Measurements from ENCODE around the gene ZCCHC4.

The ZCCHC4 gene

GRCh38 chr4:25379591-25379990 is 67.0 kb downstream of the ZCCHC4 start:
- no peak for DNase-seq

GRCh38 chr4:25383647-25384046 is 71.1 kb downstream of the ZCCHC4 start:
- no peak for DNase-seq

GRCh38 chr4:25386926-25387325 is 74.4 kb downstream of the ZCCHC4 start:
- no peak for DNase-seq

GRCh38 chr4:25397305-25397704 is 84.7 kb downstream of the ZCCHC4 start:
- DNase-seq = no peak

- no peak for DNase-seq
Observed at GRCh38 chr4:25399510-25399909, 86.9 kb downstream of the ZCCHC4 start.

GRCh38 chr4:25401066-25401465 is 88.5 kb downstream of the ZCCHC4 start:
- no peak for DNase-seq

GRCh38 chr4:25402521-25402920 is 89.9 kb downstream of the ZCCHC4 start:
- no peak for DNase-seq

- DNase-seq = no peak
Observed at GRCh38 chr4:25403699-25404098, 91.1 kb downstream of the ZCCHC4 start.

GRCh38 chr4:25405453-25405852 is 92.9 kb downstream of the ZCCHC4 start:
- DNase-seq = no peak

GRCh38 chr4:25406081-25406692 is 93.6 kb downstream of the ZCCHC4 start:
- DNase-seq = no peak

- no peak for DNase-seq
Observed at GRCh38 chr4:25410820-25411529, 98.4 kb downstream of the ZCCHC4 start.

GRCh38 chr4:25413261-25413660 is 100.7 kb downstream of the ZCCHC4 start:
- DNase-seq = no peak

- DNase-seq = no peak
Observed at GRCh38 chr4:25417014-25417413, 104.4 kb downstream of the ZCCHC4 start.

All from GDM1 (cell line).